ENCODE measurements around the gene RABGAP1L. TPM values are rescaled to one million over a fixed set of nuclear protein-coding genes. Genes with fewer than 3 reads are reported as not detected.

The RABGAP1L gene
- total and polyA plus RNA-seq, 2 of the 4 experiments (the other 2 are of a cell fraction) = 7.9 to 26.7 TPM

- WGBS, 2 experiments (ENCODE audit: extremely low coverage in 2 of 2, insufficient read length in 1 of 2) = no CpG with 5 or more reads among the region's 2 CpGs
- H3K27ac ChIP-seq (ENCODE audit: insufficient read depth, low read length) = no peak overlapping the region
- no peak overlapping the region for H2AK9ac ChIP-seq (replicated peaks; ENCODE audit: low read depth, low read length, poor library complexity)
- H4K91ac ChIP-seq (ENCODE audit: insufficient read depth, low read depth, low read length) = no peak overlapping the region
- no peak overlapping the region for H3K4me3 ChIP-seq (ENCODE audit: insufficient read depth, low read depth, low read length)
- ATAC-seq (ENCODE audit: low read depth) (peak; percentile 42; the same call in 1 of the 2 replicates), DNase-seq (peak; percentile 1)
- no peak overlapping the region for H4K8ac ChIP-seq (ENCODE audit: low read depth in 2 of 2, low read length in 2 of 2)
- H3K56ac ChIP-seq (ENCODE audit: extremely low read depth, insufficient read depth, low read length) = no peak overlapping the region
- no peak overlapping the region for H3K4me2 ChIP-seq (ENCODE audit: low read depth, low read length)
- H3K9me3 ChIP-seq (ENCODE audit: control insufficient read depth, insufficient read depth, low read length) = no peaks in the 10 kb centered on the region
- H3K79me1 ChIP-seq (ENCODE audit: low read depth in 1 of 2, low read length in 2 of 2) = no peaks in the 10 kb centered on the region
- dilution Hi-C loops (cut with HindIII; ENCODE audit: low sequenced_read_pairs, unreplicated experiment) (loop anchor here (25.0 kb wide), 1 partner anchor 437 kb away; no protein-coding TSS in a partner anchor), in situ Hi-C loops (cut with MboI; ENCODE audit: low sequenced_read_pairs) (loop anchor here (25.0 kb wide), 1 partner anchor 712 kb away; the partner anchor contains the start of gene CACYBP), intact Hi-C loops (cut with micrococcal nuclease) (no loop called here)
- no peak overlapping the region for H2AFZ ChIP-seq (replicated peaks; ENCODE audit: low read length, poor library complexity)
- no peaks in the 10 kb centered on the region for H4K20me1 ChIP-seq (ENCODE audit: insufficient read depth, low read length)
- no peak overlapping the region for H3K9ac ChIP-seq (ENCODE audit: low read depth, low read length)
- no peak overlapping the region for H3K14ac ChIP-seq (replicated peaks; ENCODE audit: low read depth, low read length)
- H2AK5ac ChIP-seq (ENCODE audit: low read depth, low read length) = no peak overlapping the region
- no TSS peak for BruUV-seq (replicated peaks)
- H3K36me3 ChIP-seq (ENCODE audit: control insufficient read depth, insufficient read depth, low read length) = no peaks in the 10 kb centered on the region
- H4K5ac ChIP-seq (ENCODE audit: low read depth, low read length) = no peak overlapping the region
- POLR2A ChIA-PET (ENCODE audit: unreplicated experiment) = no interaction called here
- peak overlapping the region; percentile 34 for H2BK5ac ChIP-seq (ENCODE audit: low read depth, low read length, poor library complexity, severe bottlenecking)
- no peaks in the 10 kb centered on the region for H3K27me3 ChIP-seq (ENCODE audit: control insufficient read depth, insufficient read depth, low read length)
- H3K4me1 ChIP-seq (ENCODE audit: control insufficient read depth, insufficient read depth, low read length) = no peaks in the 10 kb centered on the region
- CTCF ChIA-PET = interaction anchor here (0.6 kb wide), 1 partner anchor 473 kb away, joined by 4 read pairs; no protein-coding TSS in a partner anchor
- H3K18ac ChIP-seq (ENCODE audit: low read depth, low read length) = no peak overlapping the region
- H3K9me1 ChIP-seq (ENCODE audit: insufficient read depth, low read length) = no peaks in the 10 kb centered on the region
- no peak overlapping the region for H3K23ac ChIP-seq (ENCODE audit: low read depth, low read length)
- no peak for TF ChIP-seq RCOR1 (IDR thresholded peaks at IDR 0.05; ENCODE audit: insufficient replicate concordance, low read length)
- no peak for TF ChIP-seq MXI1 (IDR thresholded peaks at IDR 0.05; ENCODE audit: borderline replicate concordance, low read depth, low read length)
- TF ChIP-seq RAD21 (IDR thresholded peaks at IDR 0.05; ENCODE audit: low read length) = no peak
- TF ChIP-seq NFE2L2 (IDR thresholded peaks at IDR 0.05; ENCODE audit: low read depth, low read length) = no peak
- TF ChIP-seq ELK1 (IDR thresholded peaks at IDR 0.05; ENCODE audit: borderline replicate concordance, low read depth, low read length) = no peak
- no peak for TF ChIP-seq POLR2A (IDR thresholded peaks at IDR 0.05; ENCODE audit: low read depth, low read length)
- no peak for TF ChIP-seq FOS (IDR thresholded peaks at IDR 0.05; ENCODE audit: low read depth, low read length)
- TF ChIP-seq MAFK (IDR thresholded peaks at IDR 0.05; ENCODE audit: low read depth, low read length) = no peak
- no peak overlapping the region for H3K4ac ChIP-seq (ENCODE audit: low read depth, low read length)
- H2BK15ac ChIP-seq (ENCODE audit: low read depth, low read length) = no peak overlapping the region
- no peak overlapping the region for H2BK120ac ChIP-seq (ENCODE audit: low read depth, low read length)
- no peak overlapping the region for H2BK20ac ChIP-seq (ENCODE audit: low read depth, low read length)
Measured at GRCh38 chr1:174274884-174275283, 115.6 kb downstream of the RABGAP1L start.
